Karpas-422 (cell line): ENCODE measurements around the gene RPS15. TPM values are rescaled to one million over a fixed set of nuclear protein-coding genes. Genes with fewer than 3 reads are reported as not detected.

Experiments
- DNase-seq: peaks from one replicate; pipeline ENCODE4 v3.0.0-alpha.2; 2015
- H2AFZ ChIP-seq: fragments of 200-600 bp; sonication (generic); 2 replicates; pipeline ENCODE4 v1.6.1; 2014; ENCODE audit warnings: antibody characterized with exemption, low read length, mixed read lengths
- H3K27ac ChIP-seq: fragments of 200-600 bp; sonication (generic); 2 replicates; pipeline ENCODE4 v1.5.1; 2014; ENCODE audit warnings: mild to moderate bottlenecking, low read length, moderate library complexity
- H3K27me3 ChIP-seq: fragments of 200-600 bp; sonication (generic); 2 replicates; pipeline ENCODE4 v1.6.1; 2014; ENCODE audit warnings: low read length, mixed read lengths
- H3K36me3 ChIP-seq: fragments of 200-600 bp; sonication (generic); 2 replicates; pipeline ENCODE4 v1.6.1; 2014; ENCODE audit warnings: low read length, mixed read lengths; ENCODE audit not compliant: insufficient read depth
- H3K4me1 ChIP-seq: fragments of 200-600 bp; sonication (generic); 2 replicates; pipeline ENCODE4 v1.6.1; 2014; ENCODE audit warnings: mild to moderate bottlenecking, low read length, mixed read lengths
- H3K4me2 ChIP-seq: fragments of 200-600 bp; sonication (generic); 2 replicates; pipeline ENCODE4 v1.6.1; 2014; ENCODE audit warnings: low read length, low read depth, mild to moderate bottlenecking; ENCODE audit not compliant: poor library complexity, severe bottlenecking
- H3K4me3 ChIP-seq: fragments of 200-600 bp; sonication (generic); 2 replicates; pipeline ENCODE4 v1.5.1; 2014; ENCODE audit warnings: mild to moderate bottlenecking, antibody characterized with exemption, low read length, mixed read lengths
- H3K79me2 ChIP-seq: fragments of 200-600 bp; sonication (generic); 2 replicates; pipeline ENCODE4 v1.6.1; 2014; ENCODE audit warnings: mild to moderate bottlenecking, low read length, mixed read lengths
- H3K9ac ChIP-seq: fragments of 200-600 bp; sonication (generic); 2 replicates; pipeline ENCODE4 v1.6.0; 2014; ENCODE audit warnings: low read length
- H3K9me2 ChIP-seq: fragments of 200-600 bp; sonication (generic), shearing (Covaris generic); replicated peaks from 2 replicates; pipeline ENCODE4 v1.6.0; 2014; ENCODE audit warnings: mild to moderate bottlenecking, low read length, moderate library complexity; ENCODE audit not compliant: insufficient read depth
- H3K9me3 ChIP-seq: fragments of 300-700, 200-600 bp; sonication (generic); 2 replicates; pipeline ENCODE4 v1.6.1; 2014; ENCODE audit warnings: low read length, mixed read lengths
- H4K20me1 ChIP-seq: fragments of 200-600 bp; sonication (generic); 2 replicates; pipeline ENCODE4 v1.6.1; 2014; ENCODE audit warnings: mild to moderate bottlenecking, antibody characterized with exemption, low read length, low read depth; ENCODE audit not compliant: insufficient read depth
- total RNA-seq: library from RNA; depleted of rRNA; stranded (reverse); fragments of >200 nt; shearing (Covaris generic); gene quantifications from 2 replicates; pipeline ENCODE4 v1.2.3, GENCODE V29; 2014; ENCODE audit warnings: low replicate concordance; rRNA removed

Gene RPS15
- 2,088 and 3,414 TPM in 2 replicates for total RNA-seq

DNA sequence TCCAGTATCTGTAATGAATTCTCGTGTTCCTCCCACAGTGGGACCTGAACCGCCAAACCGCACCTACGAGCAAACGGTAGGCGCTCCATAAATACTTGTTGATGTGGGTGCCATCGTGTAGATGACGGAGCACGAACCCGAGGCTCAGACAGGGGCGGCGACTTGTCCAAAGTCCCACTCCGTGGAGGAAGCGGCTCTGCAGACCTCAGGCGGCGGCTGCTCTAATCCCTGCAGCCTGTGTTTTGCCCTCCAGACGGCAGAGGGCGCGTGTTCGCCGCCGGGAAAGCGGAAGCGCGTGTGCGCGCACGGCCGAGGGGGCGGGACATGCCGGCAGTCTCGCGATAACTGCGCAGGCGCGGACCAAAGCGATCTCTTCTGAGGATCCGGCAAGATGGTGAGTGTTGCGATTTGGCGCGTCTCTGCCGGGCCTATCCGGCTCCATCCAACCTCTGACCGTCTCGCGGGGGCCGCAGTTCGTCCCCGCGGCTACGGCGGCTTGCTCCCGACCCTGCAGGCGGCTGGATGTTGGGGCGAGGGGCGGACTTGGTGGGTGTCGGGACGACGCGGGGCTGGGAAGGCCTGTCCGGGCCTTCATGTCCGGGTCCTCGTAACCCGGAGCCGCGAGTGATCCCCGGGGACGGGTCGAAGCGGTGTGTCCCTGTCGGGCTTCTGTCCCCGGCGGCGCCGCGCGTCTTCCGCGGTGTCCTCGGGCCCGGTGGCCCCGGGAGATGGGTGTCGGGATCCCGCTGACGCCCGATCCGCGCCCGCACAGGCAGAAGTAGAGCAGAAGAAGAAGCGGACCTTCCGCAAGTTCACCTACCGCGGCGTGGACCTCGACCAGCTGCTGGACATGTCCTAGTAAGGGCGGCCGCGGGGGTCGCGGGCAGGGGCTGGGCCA lies at the start of gene RPS15:
TSS of gene RPS15 (plus strand) at position 362 of the 898 bp plus-strand sequence. CDS start at position 392, 30 bp downstream.
- H3K79me2 ChIP-seq: peaks cover 18% of the 10 kb centered on the region
- H4K20me1 ChIP-seq: peaks cover 36% of the 10 kb centered on the region
- peaks cover 25% of the 10 kb centered on the region for H3K4me1 ChIP-seq
- H3K9me3 ChIP-seq: no peaks in the 10 kb centered on the region
- H2AFZ ChIP-seq: peak within 1 kb of the TSS; percentile 81; the same call in 1 of the 2 replicates
- H3K27ac ChIP-seq: peak within 1 kb of the TSS; percentile 91
- no peaks in the 10 kb centered on the region for H3K27me3 ChIP-seq
- peaks cover 32% of the 10 kb centered on the region for H3K36me3 ChIP-seq
- H3K9me2 ChIP-seq: no peaks in the 10 kb centered on the region
- H3K9ac ChIP-seq: peak within 1 kb of the TSS; percentile 99
- H3K4me3 ChIP-seq: peak within 1 kb of the TSS; percentile 99
- peak within 1 kb of the TSS; percentile 99 for H3K4me2 ChIP-seq
- peak; percentile 98 for DNase-seq

GRCh38 chr19:1388637-1389026 lies 49.6 kb upstream of the RPS15 start:
- H4K20me1 ChIP-seq: no peaks in the 10 kb centered on the region
- peaks cover 8% of the 10 kb centered on the region for H3K4me1 ChIP-seq
- no peak overlapping the region for H3K27ac ChIP-seq
- peaks cover 4% of the 10 kb centered on the region; the same call in 1 of the 2 replicates for H3K36me3 ChIP-seq
- H3K4me3 ChIP-seq: no peak overlapping the region
- DNase-seq: no peak
- H3K27me3 ChIP-seq: no peaks in the 10 kb centered on the region
- no peak overlapping the region for H3K4me2 ChIP-seq
- H3K9me2 ChIP-seq: no peaks in the 10 kb centered on the region
- peaks cover 23% of the 10 kb centered on the region for H3K79me2 ChIP-seq
- no peaks in the 10 kb centered on the region for H3K9me3 ChIP-seq
- H3K9ac ChIP-seq: no peak overlapping the region
- no peak overlapping the region for H2AFZ ChIP-seq

DNA sequence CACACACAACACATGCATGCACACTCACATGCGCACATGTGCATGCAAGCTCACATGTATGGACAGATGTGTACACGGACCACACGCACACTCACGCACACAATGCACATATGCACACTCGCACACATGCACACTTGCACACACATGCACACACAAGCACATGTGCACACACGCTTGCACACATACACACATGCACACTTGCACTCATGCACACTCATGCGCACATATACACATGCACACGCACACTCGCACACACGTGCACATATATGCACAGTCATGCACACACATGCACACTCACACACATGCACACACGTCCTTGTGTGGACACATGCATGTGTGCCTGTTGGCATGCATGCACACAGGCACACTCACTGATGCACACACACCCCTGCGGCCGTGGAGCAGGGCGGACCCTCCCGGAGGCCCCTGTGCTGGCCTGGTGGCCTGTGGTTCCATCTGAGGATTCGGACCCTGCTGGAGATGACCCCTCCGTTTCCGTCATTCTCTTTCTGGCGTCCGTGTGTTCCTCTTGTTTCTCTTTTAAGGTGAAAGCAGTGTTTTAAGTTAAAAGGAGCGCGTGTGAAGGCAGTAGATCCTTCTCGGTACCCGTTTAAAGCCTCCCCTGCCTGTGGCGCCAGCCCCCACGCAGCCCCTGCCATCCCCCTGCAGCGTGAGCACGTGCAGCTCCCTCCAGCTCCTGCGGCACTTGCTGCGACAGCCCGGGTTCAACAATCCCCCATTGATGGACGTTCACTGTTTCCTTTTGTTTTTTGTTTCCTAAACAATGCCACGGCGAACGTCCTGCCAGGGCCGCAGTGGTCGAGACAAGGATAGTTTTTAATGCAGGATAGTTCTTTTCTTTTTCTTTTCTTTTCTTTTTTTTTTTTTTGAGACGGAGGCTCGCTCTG lies 48.9 kb upstream of the RPS15 start:
- Histone ChIP-seq H3K79me2 (peaks cover 18% of the 10 kb centered on the region), H3K9ac (no peak overlapping the region), H3K27ac (no peak overlapping the region), H3K27me3 (no peaks in the 10 kb centered on the region), H3K4me1 (peaks cover 8% of the 10 kb centered on the region), H2AFZ (no peak overlapping the region), H3K4me3 (no peak overlapping the region), H3K9me3 (no peaks in the 10 kb centered on the region), H3K36me3 (peaks cover 4% of the 10 kb centered on the region; the same call in 1 of the 2 replicates), H4K20me1 (no peaks in the 10 kb centered on the region), H3K9me2 (no peaks in the 10 kb centered on the region), H3K4me2 (no peak overlapping the region)
- DNase-seq: no peak

DNA sequence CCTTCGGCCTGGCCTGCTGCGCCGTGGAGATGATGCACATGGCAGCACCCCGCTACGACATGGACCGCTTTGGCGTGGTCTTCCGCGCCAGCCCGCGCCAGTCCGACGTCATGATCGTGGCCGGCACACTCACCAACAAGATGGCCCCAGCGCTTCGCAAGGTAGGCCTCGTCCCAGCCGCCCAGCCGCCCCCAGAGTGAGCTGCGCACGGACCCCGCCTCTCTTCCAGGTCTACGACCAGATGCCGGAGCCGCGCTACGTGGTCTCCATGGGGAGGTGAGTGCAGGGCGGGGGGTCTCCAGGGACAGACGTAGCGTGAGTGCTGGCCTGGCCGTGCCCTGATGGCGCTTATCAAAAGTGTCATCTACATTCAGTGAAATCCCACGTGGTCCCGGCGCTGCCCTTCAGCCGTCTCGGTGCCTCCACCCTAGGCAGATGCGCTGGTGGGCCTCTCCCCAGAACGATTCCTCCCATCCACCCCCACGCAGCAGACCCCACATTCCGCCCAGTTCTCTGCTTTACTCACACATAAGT lies 47.2 kb upstream of the RPS15 start:
- no peak overlapping the region for H3K27ac ChIP-seq
- H3K9ac ChIP-seq: no peak overlapping the region
- no peaks in the 10 kb centered on the region for H4K20me1 ChIP-seq
- DNase-seq: no peak
- H3K4me3 ChIP-seq: no peak overlapping the region
- H3K36me3 ChIP-seq: peaks cover 4% of the 10 kb centered on the region; the same call in 1 of the 2 replicates
- no peaks in the 10 kb centered on the region for H3K9me3 ChIP-seq
- no peak overlapping the region for H3K4me2 ChIP-seq
- no peaks in the 10 kb centered on the region for H3K4me1 ChIP-seq
- no peak overlapping the region for H2AFZ ChIP-seq
- H3K9me2 ChIP-seq: no peaks in the 10 kb centered on the region
- no peaks in the 10 kb centered on the region for H3K27me3 ChIP-seq
- H3K79me2 ChIP-seq: peaks cover 3% of the 10 kb centered on the region

- peaks cover 4% of the 10 kb centered on the region; the same call in 1 of the 2 replicates for H3K36me3 ChIP-seq
- no peak overlapping the region for H3K27ac ChIP-seq
- H3K4me3 ChIP-seq: no peak overlapping the region
- H3K79me2 ChIP-seq: no peaks in the 10 kb centered on the region
- H3K9me3 ChIP-seq: no peaks in the 10 kb centered on the region
- H3K9ac ChIP-seq: no peak overlapping the region
- no peak overlapping the region for H2AFZ ChIP-seq
- H3K27me3 ChIP-seq: no peaks in the 10 kb centered on the region
- no peaks in the 10 kb centered on the region for H4K20me1 ChIP-seq
- DNase-seq: no peak
- H3K4me1 ChIP-seq: no peaks in the 10 kb centered on the region; the same call in 1 of the 2 replicates
- H3K4me2 ChIP-seq: no peak overlapping the region
- H3K9me2 ChIP-seq: no peaks in the 10 kb centered on the region
Observed at GRCh38 chr19:1392407-1392806, 45.8 kb upstream of the RPS15 start.

- Histone ChIP-seq H3K4me2 (no peak overlapping the region), H3K9me3 (no peaks in the 10 kb centered on the region), H3K9me2 (no peaks in the 10 kb centered on the region), H3K79me2 (no peaks in the 10 kb centered on the region), H3K27me3 (no peaks in the 10 kb centered on the region), H3K4me3 (no peak overlapping the region), H2AFZ (no peak overlapping the region), H3K27ac (no peak overlapping the region), H3K9ac (no peak overlapping the region), H3K36me3 (peaks cover 4% of the 10 kb centered on the region; the same call in 1 of the 2 replicates), H3K4me1 (no peaks in the 10 kb centered on the region; the same call in 1 of the 2 replicates), H4K20me1 (no peaks in the 10 kb centered on the region)
- no peak for DNase-seq
Observed at GRCh38 chr19:1392939-1393530, 45.2 kb upstream of the RPS15 start.

- H3K4me2 ChIP-seq: no peak overlapping the region
- peaks cover 5% of the 10 kb centered on the region for H3K36me3 ChIP-seq
- H3K9me3 ChIP-seq: no peaks in the 10 kb centered on the region
- H3K27me3 ChIP-seq: no peaks in the 10 kb centered on the region
- no peak overlapping the region for H3K9ac ChIP-seq
- H2AFZ ChIP-seq: no peak overlapping the region
- H3K79me2 ChIP-seq: no peaks in the 10 kb centered on the region
- H3K4me3 ChIP-seq: no peak overlapping the region
- no peaks in the 10 kb centered on the region; the same call in 1 of the 2 replicates for H3K4me1 ChIP-seq
- H4K20me1 ChIP-seq: no peaks in the 10 kb centered on the region
- DNase-seq: no peak
- H3K27ac ChIP-seq: no peak overlapping the region
- no peaks in the 10 kb centered on the region for H3K9me2 ChIP-seq
Observed at GRCh38 chr19:1393841-1394240, 44.4 kb upstream of the RPS15 start.
